NCI-H1436 (cell line): ENCODE measurements around the gene GNB1.

Experiments used
- DNase-seq: peaks from one replicate; lab custom pipeline; 2025; lab: John Stamatoyannopoulos, UW

Gene GNB1

GRCh38 chr1:1825217-1825616, 65.7 kb downstream of the GNB1 start:
- DNase-seq = no peak

- DNase-seq = no peak
Measured at GRCh38 chr1:1819762-1820161, 71.1 kb downstream of the GNB1 start.

GRCh38 chr1:1817221-1817620, 73.7 kb downstream of the GNB1 start:
- no peak for DNase-seq

- no peak for DNase-seq
Measured at GRCh38 chr1:1815606-1816281, 75.1 kb downstream of the GNB1 start.

- DNase-seq = no peak
Measured at GRCh38 chr1:1809489-1809888, 81.4 kb downstream of the GNB1 start.

GRCh38 chr1:1808206-1808605, 82.7 kb downstream of the GNB1 start:
- DNase-seq = no peak

GRCh38 chr1:1806890-1807289, 84.0 kb downstream of the GNB1 start:
- no peak for DNase-seq

GRCh38 chr1:1804301-1804700, 86.6 kb downstream of the GNB1 start:
- DNase-seq = no peak

GRCh38 chr1:1802871-1803270, 88.0 kb downstream of the GNB1 start:
- no peak for DNase-seq

- no peak for DNase-seq
Measured at GRCh38 chr1:1799716-1800115, 91.2 kb downstream of the GNB1 start.

GRCh38 chr1:1797731-1798341, 93.1 kb downstream of the GNB1 start:
- no peak for DNase-seq

GRCh38 chr1:1796466-1796865, 94.4 kb downstream of the GNB1 start:
- DNase-seq = no peak

- no peak for DNase-seq
Measured at GRCh38 chr1:1794999-1795398, 95.9 kb downstream of the GNB1 start.

- DNase-seq = no peak
Measured at GRCh38 chr1:1793481-1794244, 97.2 kb downstream of the GNB1 start.

- no peak for DNase-seq
Measured at GRCh38 chr1:1788646-1789431, 102.0 kb downstream of the GNB1 start.

GRCh38 chr1:1788136-1788535, 102.8 kb downstream of the GNB1 start:
- no peak for DNase-seq

- no peak for DNase-seq
Measured at GRCh38 chr1:1786836-1787605, 103.9 kb downstream of the GNB1 start.

GRCh38 chr1:1785666-1786065, 105.2 kb downstream of the GNB1 start:
- DNase-seq = no peak

- no peak for DNase-seq
Measured at GRCh38 chr1:1784933-1785332, 106.0 kb downstream of the GNB1 start.

- no peak for DNase-seq
Measured at GRCh38 chr1:1783320-1783719, 107.6 kb downstream of the GNB1 start.

GRCh38 chr1:1782399-1783221, 108.3 kb downstream of the GNB1 start:
- DNase-seq = no peak
